Activated naive CD4-positive, alpha-beta T cell treated with anti-CD3 and anti-CD28 coated beads for 36 hours (primary cell): Measurements from ENCODE around the gene DRAXIN. TPM values are rescaled to one million over a fixed set of nuclear protein-coding genes. Genes with fewer than 3 reads are reported as not detected.
A peak's percentile ranks its signal among the peaks of the same experiment; 100 is the strongest.

ENCODE experiments used
- CTCF ChIA-PET: fragments of 350-600 bp; sonication (Branson Sonifier 250); formaldehyde crosslinking; loops from one replicate; lab custom pipeline; 2021; ENCODE audit warnings: antibody characterized with exemption; lab: Charles Lee
- DNase-seq: peaks from one replicate; pipeline ENCODE4 v3.0.0-alpha.2; 2020
- H3K27ac Mint-ChIP-seq: one replicate; pipeline ENCODE4 v1.8.0; 2021; ENCODE audit warnings: mild to moderate bottlenecking, mixed read lengths
- H3K27me3 Mint-ChIP-seq: one replicate; pipeline ENCODE4 v1.8.0; 2021; ENCODE audit warnings: low read depth, mixed read lengths
- H3K36me3 Mint-ChIP-seq: one replicate; pipeline ENCODE4 v1.8.0; 2021; ENCODE audit warnings: low read depth, mixed read lengths
- H3K4me1 Mint-ChIP-seq: one replicate; pipeline ENCODE4 v1.8.0; 2021; ENCODE audit warnings: low read depth, mixed read lengths
- H3K4me3 Mint-ChIP-seq: one replicate; pipeline ENCODE4 v1.8.0; 2021; ENCODE audit warnings: mild to moderate bottlenecking, moderate library complexity, mixed read lengths
- H3K9me3 Mint-ChIP-seq: one replicate; pipeline ENCODE4 v1.8.0; 2021; ENCODE audit warnings: mixed read lengths
- intact Hi-C: fragments of 100-400 bp; cut with micrococcal nuclease; formaldehyde crosslinking; loops from one replicate; pipeline ENCODE4 v1.15.1; 2023
- total RNA-seq, 2 experiments: library from RNA; stranded (reverse); gene quantifications; one replicate each; pipeline ENCODE4 v1.2.3, GENCODE V29; 2021

Gene DRAXIN
- total RNA-seq, 2 experiments from 2014 or later, result 0.26 to 0.30 TPM

DNA sequence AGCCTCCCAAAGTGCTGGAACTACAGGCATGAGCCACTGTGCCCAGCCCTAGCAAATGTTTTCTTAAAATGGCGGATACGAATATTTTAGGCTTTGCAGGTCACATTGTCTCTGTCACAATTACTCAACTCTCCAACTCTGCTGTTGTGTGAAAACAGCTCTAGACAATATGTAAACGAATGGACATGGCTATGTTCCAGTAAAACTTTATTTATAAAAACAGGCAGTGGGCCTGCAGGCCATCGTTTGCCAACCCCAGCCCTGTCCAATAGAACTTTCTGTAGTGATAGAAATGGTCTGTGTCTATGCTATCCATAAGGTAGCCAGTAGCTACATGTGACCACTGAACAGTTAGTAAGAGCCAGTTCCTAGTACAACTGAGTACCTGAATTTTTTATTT, 31.8 kb upstream of the DRAXIN start:
- intact Hi-C loops, result no loop called here
- no peak for DNase-seq
- H3K9me3 Mint-ChIP-seq, result no peaks in the 10 kb centered on the region
- CTCF ChIA-PET, result interaction anchor here (0.7 to 1.0 kb wide), 2 partner anchors 9 to 233 kb away, joined by 4 to 5 read pairs; no protein-coding TSS in a partner anchor
- no peak overlapping the region for H3K27ac Mint-ChIP-seq
- H3K4me1 Mint-ChIP-seq, result peaks cover 9% of the 10 kb centered on the region
- H3K36me3 Mint-ChIP-seq, result no peaks in the 10 kb centered on the region
- H3K4me3 Mint-ChIP-seq, result no peak overlapping the region
- H3K27me3 Mint-ChIP-seq, result no peaks in the 10 kb centered on the region

- Mint-ChIP-seq H3K27ac (no peak overlapping the region), H3K4me3 (no peak overlapping the region), H3K27me3 (no peaks in the 10 kb centered on the region), H3K4me1 (no peaks in the 10 kb centered on the region), H3K9me3 (no peaks in the 10 kb centered on the region), H3K36me3 (no peaks in the 10 kb centered on the region)
- DNase-seq, result no peak
- intact Hi-C loops, result no loop called here
- CTCF ChIA-PET, result interaction anchor here (1.2 to 4.7 kb wide), 2 partner anchors 10 to 35 kb away, joined by 4 to 27 read pairs; no protein-coding TSS in a partner anchor
These were observed 30.4 kb upstream of the DRAXIN start for GRCh38 chr1:11661103-11661502.

GRCh38 chr1:11664336-11665065, 27.0 kb upstream of the DRAXIN start:
- DNase-seq, result peak; percentile 59
- H3K4me3 Mint-ChIP-seq, result peak overlapping the region; percentile 82
- no peaks in the 10 kb centered on the region for H3K27me3 Mint-ChIP-seq
- H3K27ac Mint-ChIP-seq, result peak overlapping the region; percentile 65
- peaks cover 6% of the 10 kb centered on the region for H3K4me1 Mint-ChIP-seq
- intact Hi-C loops, result loop anchor here (1.0 kb wide), 2 partner anchors 10 to 55 kb away; partner anchors contain the start of genes FBXO2 and FBXO44
- H3K36me3 Mint-ChIP-seq, result no peaks in the 10 kb centered on the region
- CTCF ChIA-PET, result interaction anchor here (0.6 to 4.7 kb wide), 17 partner anchors 9 to 142 kb away, joined by 3 to 28 read pairs (median 3); partner anchors contain the start of genes FBXO2, FBXO44 and MAD2L2
- H3K9me3 Mint-ChIP-seq, result no peaks in the 10 kb centered on the region

DNA sequence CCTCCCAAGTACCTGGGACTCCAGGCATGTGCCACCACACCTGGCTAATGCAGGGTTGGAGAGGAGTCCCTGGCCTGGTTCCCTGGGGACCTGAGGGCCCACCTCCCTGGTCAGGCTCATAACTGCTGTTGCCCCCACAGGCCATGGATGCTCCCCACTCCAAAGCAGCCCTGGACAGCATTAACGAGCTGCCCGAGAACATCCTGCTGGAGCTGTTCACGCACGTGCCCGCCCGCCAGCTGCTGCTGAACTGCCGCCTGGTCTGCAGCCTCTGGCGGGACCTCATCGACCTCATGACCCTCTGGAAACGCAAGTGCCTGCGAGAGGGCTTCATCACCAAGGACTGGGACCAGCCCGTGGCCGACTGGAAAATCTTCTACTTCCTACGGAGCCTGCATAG, 23.0 kb upstream of the DRAXIN start:
- intact Hi-C loops, result no loop called here
- H3K9me3 Mint-ChIP-seq, result no peaks in the 10 kb centered on the region
- H3K36me3 Mint-ChIP-seq, result peaks cover 4% of the 10 kb centered on the region
- peaks cover 6% of the 10 kb centered on the region for H3K4me1 Mint-ChIP-seq
- H3K27me3 Mint-ChIP-seq, result no peaks in the 10 kb centered on the region
- CTCF ChIA-PET, result no interaction called here
- H3K4me3 Mint-ChIP-seq, result no peak overlapping the region
- DNase-seq, result no peak
- no peak overlapping the region for H3K27ac Mint-ChIP-seq

GRCh38 chr1:11670747-11671146, 20.8 kb upstream of the DRAXIN start:
- Mint-ChIP-seq H3K36me3 (peaks cover 11% of the 10 kb centered on the region), H3K27me3 (no peaks in the 10 kb centered on the region), H3K4me3 (no peak overlapping the region), H3K4me1 (peaks cover 6% of the 10 kb centered on the region), H3K27ac (no peak overlapping the region), H3K9me3 (no peaks in the 10 kb centered on the region)
- DNase-seq, result no peak
- CTCF ChIA-PET, result no interaction called here
- intact Hi-C loops, result no loop called here

DNA sequence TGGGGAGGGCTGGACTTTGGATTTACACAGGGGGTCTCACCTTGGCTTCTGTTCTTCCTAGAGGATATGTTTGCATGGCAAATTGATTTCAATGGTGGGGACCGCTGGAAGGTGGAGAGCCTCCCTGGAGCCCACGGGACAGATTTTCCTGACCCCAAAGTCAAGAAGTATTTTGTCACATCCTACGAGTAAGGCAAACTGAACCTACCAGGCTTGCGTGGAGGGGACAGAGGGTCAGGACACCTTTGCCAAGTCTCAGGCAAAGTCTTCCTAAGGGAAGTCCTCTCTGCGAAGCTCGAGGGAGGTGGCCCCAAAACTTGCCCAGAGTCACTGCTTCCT, 20.3 kb upstream of the DRAXIN start:
- Mint-ChIP-seq H3K27me3 (no peaks in the 10 kb centered on the region), H3K4me1 (peaks cover 6% of the 10 kb centered on the region), H3K27ac (no peak overlapping the region), H3K9me3 (no peaks in the 10 kb centered on the region), H3K4me3 (no peak overlapping the region), H3K36me3 (peaks cover 13% of the 10 kb centered on the region)
- no peak for DNase-seq
- CTCF ChIA-PET, result no interaction called here
- intact Hi-C loops, result no loop called here

DNA sequence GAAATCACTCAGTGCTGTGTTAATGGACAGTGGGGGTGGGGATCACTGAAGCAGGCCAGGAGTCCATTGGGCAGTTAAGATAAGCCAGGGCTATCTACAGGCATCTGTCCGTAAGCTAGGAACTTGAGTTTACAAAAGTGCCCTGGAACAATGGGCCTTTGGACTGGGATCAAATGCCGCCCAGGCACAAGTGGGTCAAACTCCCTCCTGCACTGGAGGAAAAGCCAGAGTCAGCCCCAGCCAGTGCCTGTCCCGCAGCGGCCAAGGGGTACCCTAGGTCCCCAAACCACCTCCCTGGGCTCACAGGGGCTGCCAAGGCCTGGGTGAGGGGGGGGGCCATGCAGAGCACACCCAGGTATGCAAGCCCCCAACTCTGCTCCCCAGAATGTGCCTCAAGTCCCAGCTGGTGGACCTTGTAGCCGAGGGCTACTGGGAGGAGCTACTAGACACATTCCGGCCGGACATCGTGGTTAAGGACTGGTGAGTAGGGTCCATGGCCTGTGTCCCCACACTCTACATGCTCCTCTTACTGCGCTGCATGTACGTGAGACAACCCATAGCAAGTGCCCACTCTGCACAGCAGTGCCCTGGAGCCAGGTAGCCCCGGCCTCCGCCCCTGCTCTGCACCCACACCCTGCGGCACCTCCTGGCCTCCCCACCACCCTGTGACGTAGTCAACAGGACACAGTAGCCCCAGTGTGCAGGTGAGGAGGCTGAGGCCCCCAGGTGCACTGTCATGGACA, 19.8 kb upstream of the DRAXIN start:
- CTCF ChIA-PET, result no interaction called here
- Mint-ChIP-seq H3K27me3 (no peaks in the 10 kb centered on the region), H3K4me1 (peaks cover 6% of the 10 kb centered on the region), H3K36me3 (peaks cover 13% of the 10 kb centered on the region), H3K4me3 (no peak overlapping the region), H3K27ac (no peak overlapping the region), H3K9me3 (no peaks in the 10 kb centered on the region)
- intact Hi-C loops, result no loop called here
- DNase-seq, result no peak

DNA sequence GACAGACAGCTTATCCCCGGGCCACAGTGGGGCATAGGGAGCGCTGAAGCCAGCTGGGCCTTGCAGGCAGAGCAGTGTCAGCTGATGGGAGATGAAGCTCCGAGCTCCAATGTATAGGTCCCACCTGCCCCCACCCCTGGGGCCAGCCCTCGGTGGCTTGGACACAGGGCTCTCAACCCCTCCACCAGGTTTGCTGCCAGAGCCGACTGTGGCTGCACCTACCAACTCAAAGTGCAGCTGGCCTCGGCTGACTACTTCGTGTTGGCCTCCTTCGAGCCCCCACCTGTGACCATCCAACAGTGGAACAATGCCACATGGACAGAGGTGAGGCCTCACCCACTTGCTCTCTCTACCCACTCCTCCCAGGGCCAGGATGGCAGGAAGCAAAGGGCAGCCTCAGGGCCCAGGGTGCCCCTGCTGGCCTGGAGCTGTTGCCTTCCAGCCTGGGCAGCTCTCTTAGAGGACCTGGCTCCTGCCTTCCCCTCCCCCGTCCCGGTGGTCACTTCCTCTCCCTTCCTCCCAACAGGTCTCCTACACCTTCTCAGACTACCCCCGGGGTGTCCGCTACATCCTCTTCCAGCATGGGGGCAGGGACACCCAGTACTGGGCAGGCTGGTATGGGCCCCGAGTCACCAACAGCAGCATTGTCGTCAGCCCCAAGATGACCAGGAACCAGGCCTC, 18.3 kb upstream of the DRAXIN start:
- no peak overlapping the region for H3K27ac Mint-ChIP-seq
- H3K9me3 Mint-ChIP-seq, result no peaks in the 10 kb centered on the region
- intact Hi-C loops, result no loop called here
- no peaks in the 10 kb centered on the region for H3K27me3 Mint-ChIP-seq
- DNase-seq, result no peak
- peaks cover 13% of the 10 kb centered on the region for H3K36me3 Mint-ChIP-seq
- H3K4me3 Mint-ChIP-seq, result no peak overlapping the region
- H3K4me1 Mint-ChIP-seq, result no peaks in the 10 kb centered on the region
- CTCF ChIA-PET, result interaction anchor here (0.8 to 1.3 kb wide), 2 partner anchors 16 to 38 kb away, joined by 3 to 4 read pairs; no protein-coding TSS in a partner anchor

DNA sequence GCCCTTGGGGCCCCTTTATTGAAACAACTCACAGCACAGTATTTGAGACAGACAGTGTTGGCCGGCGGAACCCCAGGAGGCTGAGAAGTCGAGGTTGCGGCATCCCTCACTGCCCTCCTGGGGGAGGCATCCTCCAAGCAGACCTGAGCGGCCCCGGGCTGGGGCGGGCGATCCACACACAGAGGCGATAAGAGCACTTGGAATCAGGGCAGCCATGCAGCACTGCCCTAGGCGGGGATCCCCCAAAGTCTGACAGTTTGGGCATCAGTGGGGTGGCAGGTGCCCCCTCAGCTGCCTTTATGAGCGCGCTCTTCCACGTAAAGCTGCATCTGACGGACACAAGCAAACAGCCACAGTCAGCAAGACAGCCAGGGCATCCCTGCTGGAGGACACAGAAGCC, 17.0 kb upstream of the DRAXIN start:
- Mint-ChIP-seq H3K9me3 (no peaks in the 10 kb centered on the region), H3K27ac (no peak overlapping the region), H3K4me1 (peaks cover 5% of the 10 kb centered on the region), H3K4me3 (no peak overlapping the region), H3K27me3 (no peaks in the 10 kb centered on the region), H3K36me3 (peaks cover 18% of the 10 kb centered on the region)
- CTCF ChIA-PET, result no interaction called here
- DNase-seq, result no peak
- intact Hi-C loops, result no loop called here

DNA sequence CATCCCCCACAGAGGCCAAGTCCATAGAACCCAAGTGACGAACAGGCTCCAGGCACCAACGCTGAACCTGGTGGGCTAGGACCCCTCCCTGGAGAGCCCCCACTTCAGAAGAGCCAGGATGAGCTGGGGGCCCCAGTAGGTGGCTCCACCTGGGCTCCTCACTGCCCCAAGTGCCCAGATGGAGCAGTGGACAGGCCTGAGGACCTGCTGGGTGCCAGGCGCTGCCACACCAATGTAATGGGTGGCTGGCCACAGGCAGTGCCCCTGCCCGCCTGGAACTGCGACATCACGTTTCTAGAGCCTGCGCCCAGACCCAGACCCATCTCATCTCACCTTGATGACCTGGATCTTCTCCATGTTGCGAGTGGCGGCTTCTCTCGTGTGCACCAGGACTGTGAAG, 16.2 kb upstream of the DRAXIN start:
- H3K9me3 Mint-ChIP-seq, result no peaks in the 10 kb centered on the region
- H3K27ac Mint-ChIP-seq, result no peak overlapping the region
- no peaks in the 10 kb centered on the region for H3K27me3 Mint-ChIP-seq
- H3K4me1 Mint-ChIP-seq, result peaks cover 8% of the 10 kb centered on the region
- peaks cover 21% of the 10 kb centered on the region for H3K36me3 Mint-ChIP-seq
- CTCF ChIA-PET, result interaction anchor here (0.8 to 0.9 kb wide), 2 partner anchors 11 to 44 kb away, joined by 3 read pairs; partner anchors contain the start of gene FBXO6
- intact Hi-C loops, result no loop called here
- no peak overlapping the region for H3K4me3 Mint-ChIP-seq
- DNase-seq, result no peak

DNA sequence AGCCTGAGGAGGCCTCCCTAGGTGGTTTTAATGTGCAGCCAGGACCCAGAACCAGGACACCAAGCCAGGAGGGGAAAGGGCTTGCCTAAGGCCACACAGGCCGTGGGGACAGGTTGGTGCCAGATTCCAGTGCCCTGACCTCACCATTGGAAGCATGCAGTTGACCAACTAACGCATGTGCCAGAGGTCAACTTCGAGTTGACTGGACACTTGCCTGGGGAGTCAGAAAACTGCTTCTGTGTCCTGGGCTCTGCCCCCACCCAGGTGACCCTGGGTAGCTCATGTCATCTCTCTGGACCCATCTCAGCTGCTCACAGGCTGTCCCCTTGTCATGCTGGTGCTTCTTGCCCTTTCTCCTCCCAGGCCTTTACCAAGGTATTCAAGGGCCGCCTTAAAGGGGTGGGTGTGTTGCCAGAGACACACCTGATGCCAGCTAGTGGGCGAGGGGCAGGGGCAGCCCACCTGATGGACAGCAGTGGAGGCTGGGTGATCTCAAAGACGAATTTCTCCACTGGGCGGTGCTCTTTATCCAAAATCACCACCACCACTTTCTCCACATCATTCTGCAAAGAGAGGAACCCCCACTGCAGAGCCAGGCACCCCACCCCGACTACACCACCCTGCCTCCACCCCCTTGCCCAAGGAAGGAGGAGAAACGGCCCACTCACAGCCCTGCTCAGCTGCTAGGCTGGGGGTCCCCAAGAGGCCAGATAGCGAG, 15.0 kb upstream of the DRAXIN start:
- no peak overlapping the region for H3K27ac Mint-ChIP-seq
- peaks cover 9% of the 10 kb centered on the region for H3K4me1 Mint-ChIP-seq
- intact Hi-C loops, result no loop called here
- CTCF ChIA-PET, result interaction anchor here (1.5 kb wide), 1 partner anchor 12 kb away, joined by 3 read pairs; no protein-coding TSS in a partner anchor
- H3K4me3 Mint-ChIP-seq, result no peak overlapping the region
- no peaks in the 10 kb centered on the region for H3K9me3 Mint-ChIP-seq
- H3K27me3 Mint-ChIP-seq, result no peaks in the 10 kb centered on the region
- H3K36me3 Mint-ChIP-seq, result peaks cover 21% of the 10 kb centered on the region
- DNase-seq, result no peak

GRCh38 chr1:11678442-11678841, 13.1 kb upstream of the DRAXIN start:
- H3K9me3 Mint-ChIP-seq, result no peaks in the 10 kb centered on the region

More at GRCh38 chr1:11678442-11678841, 13.1 kb upstream of the DRAXIN start:
- no peak overlapping the region for H3K4me3 Mint-ChIP-seq
- CTCF ChIA-PET, result interaction anchor here (0.6 to 1.7 kb wide), 2 partner anchors 41 to 582 kb away, joined by 4 to 6 read pairs; no protein-coding TSS in a partner anchor
- intact Hi-C loops, result no loop called here
- no peaks in the 10 kb centered on the region for H3K27me3 Mint-ChIP-seq
- peaks cover 10% of the 10 kb centered on the region for H3K4me1 Mint-ChIP-seq
- H3K27ac Mint-ChIP-seq, result no peak overlapping the region
- H3K36me3 Mint-ChIP-seq, result peaks cover 18% of the 10 kb centered on the region
- no peak for DNase-seq
